HCT116 (cell line): ENCODE measurements around the gene CDK19. TPM values are rescaled to one million over a fixed set of nuclear protein-coding genes. Genes with fewer than 3 reads are reported as not detected.

Experiments
- ATAC-seq: fragments of 200-7000 bp; cut with Tn5 transposase; 2 replicates; pipeline ENCODE4 v1.9.1; 2020; ENCODE audit warnings: mild to moderate bottlenecking, moderate library complexity
- BruUV-seq: library from RNA; stranded (reverse); fragments of 400-500 nt; replicated peaks from 2 replicates; lab custom pipeline; 2021; lab: Mats Ljungman, UMichigan
- CTCF ChIA-PET: fragments of 300-600 bp; sonication (Branson Sonifier 250); formaldehyde crosslinking; loops from one replicate; lab custom pipeline; 2021; ENCODE audit warnings: antibody characterized with exemption; lab: Charles Lee
- POLR2A ChIA-PET: fragments of 300-600, 350-600 bp; sonication (Branson Sonifier 250); formaldehyde crosslinking; loops from one replicate; lab custom pipeline; 2021; ENCODE audit warnings: antibody characterized with exemption; lab: Charles Lee
- RAD21 ChIA-PET, 2 experiments: fragments of 300-600 bp; sonication (Branson Sonifier 250); formaldehyde crosslinking; loops; one replicate each; lab custom pipeline; 2023; ENCODE audit warnings: low total read pairs in 2 of 2; ENCODE audit not compliant: uncharacterized antibody in 2 of 2, unreplicated experiment in 2 of 2, low non-redundant PET in 1 of 2; lab: Charles Lee
- DNase-seq: peaks from one replicate; pipeline ENCODE4 v3.0.0-alpha.2; 2010; ENCODE audit warnings: low read depth, low spot score
- H2AFZ ChIP-seq: fragments of 200-600 bp; shearing (Covaris generic), sonication (generic); 2 replicates; pipeline ENCODE4 v1.6.1; 2017; ENCODE audit warnings: low read depth, mixed run types, mixed read lengths, antibody characterized with exemption, low read length; ENCODE audit not compliant: poor library complexity, severe bottlenecking
- H3K27ac ChIP-seq: 2 replicates; pipeline ENCODE4 v1.5.1; 2012; ENCODE audit warnings: low read depth, low read length
- H3K27me3 ChIP-seq: fragments of 200-600 bp; sonication (generic); 2 replicates; pipeline ENCODE4 v1.6.1; 2016; ENCODE audit warnings: mixed run types, low read length, mixed read lengths; ENCODE audit not compliant: insufficient read depth
- H3K36me3 ChIP-seq, 2 experiments: fragments of 200-500 bp in 1 of 2; fragments of 200-600 bp in 1 of 2; sonication (Bioruptor generic) in 1 of 2; sonication (generic) in 1 of 2; 2 replicates each; pipeline versions ENCODE4 v1.5.1 to v1.6.1; 2014 to 2016; ENCODE audit warnings: low read length in 2 of 2, inconsistent platforms in 1 of 2, mixed read lengths in 1 of 2, mixed run types in 1 of 2; ENCODE audit not compliant: insufficient read depth in 2 of 2, control insufficient read depth in 1 of 2
- H3K4me1 ChIP-seq, 2 experiments: fragments of 200-600 bp in 1 of 2; sonication (generic) in 1 of 2; 2 replicates each; pipeline versions ENCODE4 v1.5.1 to v1.6.1; 2012 to 2017; ENCODE audit warnings: low read length in 2 of 2, inconsistent platforms in 1 of 2, mild to moderate bottlenecking in 1 of 2, mixed read lengths in 1 of 2, mixed run types in 1 of 2, moderate library complexity in 1 of 2; ENCODE audit not compliant: insufficient read depth in 2 of 2, control insufficient read depth in 1 of 2
- H3K4me2 ChIP-seq: fragments of 200-600 bp; sonication (generic); 2 replicates; pipeline ENCODE4 v1.6.1; 2017; ENCODE audit warnings: mixed run types, low read length, mixed read lengths
- H3K4me3 ChIP-seq, 2 experiments: fragments of 200-600 bp in 1 of 2; sonication (generic) in 1 of 2; replicated peaks in 1 of 2; 2 replicates each; pipeline ENCODE4 v1.5.1; 2011 to 2016; ENCODE audit warnings: low read length in 2 of 2, control low read depth in 1 of 2, low read depth in 1 of 2, mild to moderate bottlenecking in 1 of 2, mixed read lengths in 1 of 2, mixed run types in 1 of 2
- H3K79me2 ChIP-seq: fragments of 200-600 bp; sonication (generic); 2 replicates; pipeline ENCODE4 v1.6.1; 2017; ENCODE audit warnings: mild to moderate bottlenecking, mixed run types, low read length, moderate library complexity, mixed read lengths; ENCODE audit not compliant: insufficient read depth
- H3K9ac ChIP-seq: fragments of 200-600 bp; sonication (generic); 2 replicates; pipeline ENCODE4 v1.6.1; 2016; ENCODE audit warnings: low read length, mixed read lengths
- H3K9me2 ChIP-seq: fragments of 200-600 bp; sonication (generic), shearing (Covaris generic); 2 replicates; pipeline ENCODE4 v1.6.1; 2017; ENCODE audit warnings: mixed run types, mild to moderate bottlenecking, moderate library complexity; ENCODE audit not compliant: insufficient read depth
- H3K9me3 ChIP-seq, 2 experiments: fragments of 200-500 bp in 1 of 2; fragments of 200-600 bp in 1 of 2; sonication (Bioruptor generic) in 1 of 2; sonication (generic) in 1 of 2; 2 replicates each; pipeline ENCODE4 v1.6.1; 2014 to 2017; ENCODE audit warnings: low read length in 2 of 2, mixed read lengths in 2 of 2, inconsistent platforms in 1 of 2, low read depth in 1 of 2, mild to moderate bottlenecking in 1 of 2, mixed run types in 1 of 2, moderate library complexity in 1 of 2; ENCODE audit not compliant: control insufficient read depth in 1 of 2, insufficient read depth in 1 of 2
- H4K20me1 ChIP-seq: fragments of 200-600 bp; sonication (generic), shearing (Covaris generic); 2 replicates; pipeline ENCODE4 v1.6.1; 2017; ENCODE audit warnings: mixed run types, mild to moderate bottlenecking, moderate library complexity; ENCODE audit not compliant: insufficient read depth
- ATF3 ChIP-seq: IDR thresholded peaks from 2 replicates; pipeline ENCODE4 v1.6.1; 2012
- CBX3 ChIP-seq: IDR thresholded peaks from 2 replicates; pipeline ENCODE4 v1.6.1; 2012; ENCODE audit warnings: low read depth
- CTCF ChIP-seq, 3 experiments: fragments of 200-600 bp in 1 of 3; sonication (generic) in 1 of 3; IDR thresholded peaks in 2 of 3; conservative IDR thresholded peaks in 1 of 3; 2 replicates each; pipeline ENCODE4 v1.5.1; 2012 to 2017; ENCODE audit warnings: low read depth in 2 of 3, low read length in 2 of 3, antibody characterized with exemption in 1 of 3, borderline replicate concordance in 1 of 3, control low read depth in 1 of 3, mild to moderate bottlenecking in 1 of 3, mixed read lengths in 1 of 3, mixed run types in 1 of 3, moderate library complexity in 1 of 3; ENCODE audit not compliant: insufficient read depth in 1 of 3
- EGR1 ChIP-seq: IDR thresholded peaks from 2 replicates; pipeline ENCODE4 v1.6.1; 2012; ENCODE audit warnings: low read depth
- EZH2phosphoT487 ChIP-seq: fragments of 200-600 bp; IDR thresholded peaks from 2 replicates; pipeline ENCODE4 v1.6.1; 2018; ENCODE audit warnings: antibody characterized with exemption, borderline replicate concordance
- JUND ChIP-seq: IDR thresholded peaks from 2 replicates; pipeline ENCODE4 v1.6.1; 2012
- MAX ChIP-seq: IDR thresholded peaks from 2 replicates; pipeline ENCODE4 v1.6.1; 2012
- REST ChIP-seq: IDR thresholded peaks from 2 replicates; pipeline ENCODE4 v1.6.1; 2012; ENCODE audit warnings: low read depth
- SP1 ChIP-seq: IDR thresholded peaks from 2 replicates; pipeline ENCODE4 v1.6.1; 2012; ENCODE audit warnings: low read depth
- YY1 ChIP-seq: IDR thresholded peaks from 2 replicates; pipeline ENCODE4 v1.6.1; 2011; ENCODE audit warnings: low read length, low read depth, moderate library complexity, mild to moderate bottlenecking; ENCODE audit not compliant: insufficient replicate concordance; ENCODE audit errors: extremely low read depth
- ZFX ChIP-seq: fragments of 450-650 bp; IDR thresholded peaks from 2 replicates; pipeline ENCODE4 v1.6.1; 2017
- ZNF274 ChIP-seq: fragments of 200-500 bp; sonication (Bioruptor generic); IDR thresholded peaks from 2 replicates; pipeline ENCODE4 v1.6.1; 2014; ENCODE audit warnings: mild to moderate bottlenecking, low read depth, low read length, inconsistent platforms
- intact Hi-C: fragments of 100-400 bp; cut with micrococcal nuclease; formaldehyde crosslinking; loops from 2 replicates; pipeline ENCODE4 v1.10.0; 2022
- total RNA-seq: library from RNA; stranded (reverse); gene quantifications from one replicate; pipeline ENCODE4 v1.2.1, GENCODE V29; 2021; ENCODE audit not compliant: unreplicated experiment

CDK19 gene
- total RNA-seq, 1 experiment from 2014 or later = 20.0 TPM

GRCh38 chr6:110761371-110761770, 53.9 kb downstream of the CDK19 start:
- Histone ChIP-seq H3K9ac (no peak overlapping the region), H4K20me1 (no peaks in the 10 kb centered on the region), H3K4me1 (no peaks in the 10 kb centered on the region), H3K9me3 (no peaks in the 10 kb centered on the region), H3K27ac (no peak overlapping the region), H3K27me3 (no peaks in the 10 kb centered on the region), H2AFZ (no peak overlapping the region)
- RAD21 ChIA-PET = no interaction called here
- CTCF ChIA-PET = no interaction called here
- intact Hi-C loops = no loop called here
- ATAC-seq = no peak
- BruUV-seq = no TSS peak
- POLR2A ChIA-PET = no interaction called here
- TF ChIP-seq JUND = no peak
- TF ChIP-seq, all 23 proteins: peak for 0
- DNase-seq = no peak
- no peak overlapping the region for H3K4me2 ChIP-seq
- no peak overlapping the region for H3K4me3 ChIP-seq
- no peaks in the 10 kb centered on the region for H3K79me2 ChIP-seq
- H3K9me2 ChIP-seq = no peaks in the 10 kb centered on the region
- no peaks in the 10 kb centered on the region for H3K36me3 ChIP-seq

GRCh38 chr6:110760589-110760988, 54.7 kb downstream of the CDK19 start:
- ChIA-PET CTCF (no interaction called here), RAD21 (no interaction called here), POLR2A (no interaction called here)
- H3K79me2 ChIP-seq = no peaks in the 10 kb centered on the region
- H3K9ac ChIP-seq = no peak overlapping the region
- DNase-seq (no peak), ATAC-seq (no peak)
- no peak overlapping the region for H3K4me3 ChIP-seq
- no peaks in the 10 kb centered on the region for H3K27me3 ChIP-seq
- H4K20me1 ChIP-seq = no peaks in the 10 kb centered on the region
- no peak overlapping the region for H3K4me2 ChIP-seq
- H3K9me2 ChIP-seq = no peaks in the 10 kb centered on the region
- no peak overlapping the region for H3K27ac ChIP-seq
- H3K4me1 ChIP-seq = no peaks in the 10 kb centered on the region
- no peaks in the 10 kb centered on the region for H3K36me3 ChIP-seq
- H3K9me3 ChIP-seq = no peaks in the 10 kb centered on the region
- intact Hi-C loops = no loop called here
- BruUV-seq = no TSS peak
- H2AFZ ChIP-seq = no peak overlapping the region
- TF ChIP-seq YY1 (no peak), EGR1 (no peak), EZH2phosphoT487 (no peak), MAX (no peak), ZFX (no peak), REST (no peak), SP1 (no peak), ATF3 (no peak), JUND (no peak), CTCF (IDR thresholded peaks at IDR 0.05 in 2 of 3, conservative IDR thresholded peaks at IDR 0.05 in 1 of 3; ENCODE audit: borderline replicate concordance in 1 of 3, insufficient read depth in 1 of 3, low read depth in 2 of 3, low read length in 2 of 3) (no peak), CBX3 (no peak), ZNF274 (no peak)
